HAP-1 (cell line): ENCODE data around the gene CSNK1G3.
"Not testable (repeated sequence)": the region's sequence is repeated elsewhere in the genome, so short reads cannot be mapped to it uniquely, and the experiment has no call there.

Source experiments
- DNase-seq, 2 experiments: peaks; one replicate each; pipeline ENCODE4 v3.0.0-alpha.2; 2016 to 2020; ENCODE audit warnings: low spot score in 2 of 2
- H3K27me3 ChIP-seq: fragments of 250-450 bp; sonication (Bioruptor Pico); 2 replicates; pipeline ENCODE4 v1.5.1; 2020; ENCODE audit warnings: low read depth, mild to moderate bottlenecking, moderate library complexity
- H3K36me3 ChIP-seq: fragments of 250-450 bp; sonication (Bioruptor Pico); replicated peaks from 2 replicates; pipeline ENCODE4 v1.5.1; 2020; ENCODE audit warnings: mild to moderate bottlenecking
- H3K4me1 ChIP-seq: fragments of 250-450 bp; sonication (Bioruptor Pico); 2 replicates; pipeline ENCODE4 v1.5.1; 2020; ENCODE audit warnings: mild to moderate bottlenecking
- H3K4me3 ChIP-seq: fragments of 250-450 bp; sonication (Bioruptor Pico); 2 replicates; pipeline ENCODE4 v1.5.1; 2020; ENCODE audit warnings: mild to moderate bottlenecking, moderate library complexity
- H3K9me3 ChIP-seq: fragments of 250-450 bp; sonication (Bioruptor Pico); 2 replicates; pipeline ENCODE4 v1.5.1; 2020; ENCODE audit warnings: mild to moderate bottlenecking, moderate library complexity
- in situ Hi-C: fragments of 300-500 bp; cut with MboI; formaldehyde crosslinking; loops from 3 replicates; pipeline ENCODE4 v1.14.3; 2020; ENCODE audit warnings: low sequenced_read_pairs, inconsistent platforms, mixed read lengths

The CSNK1G3 gene

GRCh38 chr5:123511648-123512605 is at the start of gene CSNK1G3:
Gene CSNK1G3, plus strand, starts transcription at chr5:123512177. Its CDS starts 33,487 bp downstream, at chr5:123545664.
- peak; percentile 96 to 97 for DNase-seq
- Histone ChIP-seq H3K4me3 (peak within 1 kb of the TSS; percentile 79), H3K9me3 (peaks cover 4% of the 10 kb centered on the region), H3K27me3 (no peaks in the 10 kb centered on the region), H3K4me1 (peaks cover 29% of the 10 kb centered on the region), H3K36me3 (no peaks in the 10 kb centered on the region)
- in situ Hi-C loops: no loop called here

- DNase-seq, H3K27me3 ChIP-seq, H3K36me3 ChIP-seq, H3K9me3 ChIP-seq, H3K4me3 ChIP-seq, H3K4me1 ChIP-seq, in situ Hi-C loops: not testable (repeated sequence)
Measured at GRCh38 chr5:123466839-123467238, 45.1 kb upstream of the CSNK1G3 start.

- no peak overlapping the region for H3K4me3 ChIP-seq
- no peak for DNase-seq
- no peaks in the 10 kb centered on the region for H3K9me3 ChIP-seq
- H3K4me1 ChIP-seq: no peaks in the 10 kb centered on the region
- H3K36me3 ChIP-seq: no peaks in the 10 kb centered on the region
- no peaks in the 10 kb centered on the region for H3K27me3 ChIP-seq
- in situ Hi-C loops: no loop called here
Measured at GRCh38 chr5:123471385-123471784, 40.6 kb upstream of the CSNK1G3 start.

- no peaks in the 10 kb centered on the region for H3K9me3 ChIP-seq
- H3K36me3 ChIP-seq: no peaks in the 10 kb centered on the region
- no peak for DNase-seq
- H3K27me3 ChIP-seq: no peaks in the 10 kb centered on the region
- H3K4me3 ChIP-seq: no peak overlapping the region
- H3K4me1 ChIP-seq: no peaks in the 10 kb centered on the region
- in situ Hi-C loops: no loop called here
Measured at GRCh38 chr5:123472150-123472924, 39.6 kb upstream of the CSNK1G3 start.

GRCh38 chr5:123474228-123474627 is 37.7 kb upstream of the CSNK1G3 start:
- Histone ChIP-seq H3K4me3 (no peak overlapping the region), H3K9me3 (no peaks in the 10 kb centered on the region), H3K4me1 (no peaks in the 10 kb centered on the region), H3K27me3 (no peaks in the 10 kb centered on the region), H3K36me3 (no peaks in the 10 kb centered on the region)
- DNase-seq: no peak
- in situ Hi-C loops: no loop called here

GRCh38 chr5:123476731-123477130 is 35.2 kb upstream of the CSNK1G3 start:
- in situ Hi-C loops: no loop called here
- H3K36me3 ChIP-seq: no peaks in the 10 kb centered on the region
- H3K4me3 ChIP-seq: no peak overlapping the region
- no peak for DNase-seq
- H3K27me3 ChIP-seq: no peaks in the 10 kb centered on the region
- H3K4me1 ChIP-seq: no peaks in the 10 kb centered on the region
- H3K9me3 ChIP-seq: no peaks in the 10 kb centered on the region

GRCh38 chr5:123478546-123478945 is 33.4 kb upstream of the CSNK1G3 start:
- no peaks in the 10 kb centered on the region for H3K36me3 ChIP-seq
- in situ Hi-C loops: no loop called here
- DNase-seq: peak; percentile 17 to 48
- no peaks in the 10 kb centered on the region for H3K27me3 ChIP-seq
- H3K9me3 ChIP-seq: no peaks in the 10 kb centered on the region
- H3K4me3 ChIP-seq: no peak overlapping the region
- no peaks in the 10 kb centered on the region for H3K4me1 ChIP-seq

- H3K9me3 ChIP-seq: no peaks in the 10 kb centered on the region
- H3K27me3 ChIP-seq: peaks cover 3% of the 10 kb centered on the region; the same call in 1 of the 2 replicates
- H3K4me3 ChIP-seq: no peak overlapping the region
- no peak for DNase-seq
- H3K36me3 ChIP-seq: no peaks in the 10 kb centered on the region
- no peaks in the 10 kb centered on the region for H3K4me1 ChIP-seq
- in situ Hi-C loops: no loop called here
Measured at GRCh38 chr5:123482258-123482657, 29.7 kb upstream of the CSNK1G3 start.

GRCh38 chr5:123483446-123484077 is 28.4 kb upstream of the CSNK1G3 start:
- Histone ChIP-seq H3K4me3 (no peak overlapping the region), H3K36me3 (no peaks in the 10 kb centered on the region), H3K9me3 (no peaks in the 10 kb centered on the region), H3K27me3 (peaks cover 5% of the 10 kb centered on the region; the same call in 1 of the 2 replicates), H3K4me1 (no peaks in the 10 kb centered on the region)
- in situ Hi-C loops: no loop called here
- DNase-seq: no peak

GRCh38 chr5:123485275-123485674 is 26.7 kb upstream of the CSNK1G3 start:
- H3K27me3 ChIP-seq: peaks cover 5% of the 10 kb centered on the region; the same call in 1 of the 2 replicates
- no peak for DNase-seq
- in situ Hi-C loops: no loop called here
- H3K4me3 ChIP-seq: no peak overlapping the region
- H3K36me3 ChIP-seq: no peaks in the 10 kb centered on the region
- H3K9me3 ChIP-seq: no peaks in the 10 kb centered on the region
- H3K4me1 ChIP-seq: no peaks in the 10 kb centered on the region

- Histone ChIP-seq H3K27me3 (peaks cover 5% of the 10 kb centered on the region; the same call in 1 of the 2 replicates), H3K36me3 (no peaks in the 10 kb centered on the region), H3K9me3 (no peaks in the 10 kb centered on the region), H3K4me3 (no peak overlapping the region), H3K4me1 (no peaks in the 10 kb centered on the region)
- in situ Hi-C loops: no loop called here
- no peak for DNase-seq
Measured at GRCh38 chr5:123486951-123487655, 24.9 kb upstream of the CSNK1G3 start.

GRCh38 chr5:123490974-123491373 is 21.0 kb upstream of the CSNK1G3 start:
- in situ Hi-C loops: no loop called here
- Histone ChIP-seq H3K9me3 (no peaks in the 10 kb centered on the region), H3K4me3 (no peak overlapping the region), H3K27me3 (peaks cover 5% of the 10 kb centered on the region; the same call in 1 of the 2 replicates), H3K4me1 (no peaks in the 10 kb centered on the region), H3K36me3 (no peaks in the 10 kb centered on the region)
- no peak for DNase-seq

- DNase-seq, H3K4me3 ChIP-seq, H3K36me3 ChIP-seq, in situ Hi-C loops, H3K9me3 ChIP-seq, H3K27me3 ChIP-seq, H3K4me1 ChIP-seq: not testable (repeated sequence)
Measured at GRCh38 chr5:123495211-123495610, 16.8 kb upstream of the CSNK1G3 start.
